Mesendoderm (in vitro differentiated cells): Measurements from ENCODE around the gene FAM162B.
"Not testable (repeated sequence)": the region's sequence is repeated elsewhere in the genome, so short reads cannot be mapped to it uniquely, and the experiment has no call there.

Experiments used
- DNase-seq: peaks from one replicate; pipeline ENCODE4 v3.0.0; 2013
- H2AK5ac ChIP-seq: 2 replicates; pipeline ENCODE4 v1.6.1; 2013; ENCODE audit warnings: low read length, inconsistent platforms
- H2BK120ac ChIP-seq: 2 replicates; pipeline ENCODE4 v1.6.1; 2013; ENCODE audit warnings: low read depth, mild to moderate bottlenecking, low read length, moderate library complexity, mixed read lengths
- H2BK15ac ChIP-seq: replicated peaks from 2 replicates; pipeline ENCODE4 v1.6.1; 2013; ENCODE audit warnings: low read depth, mild to moderate bottlenecking, moderate library complexity
- H2BK5ac ChIP-seq: 2 replicates; pipeline ENCODE4 v1.6.1; 2013; ENCODE audit warnings: low read length, inconsistent platforms
- H3K18ac ChIP-seq: 2 replicates; pipeline ENCODE4 v1.6.1; 2013; ENCODE audit warnings: mild to moderate bottlenecking, low read length, mixed read lengths
- H3K23ac ChIP-seq: one replicate; pipeline ENCODE4 v1.6.1; 2013; ENCODE audit warnings: low read length
- H3K27ac ChIP-seq: 2 replicates; pipeline ENCODE4 v1.5.1; 2013; ENCODE audit warnings: low read depth, mild to moderate bottlenecking, inconsistent platforms, low read length, moderate library complexity
- H3K27me3 ChIP-seq: 2 replicates; pipeline ENCODE4 v1.6.1; 2013; ENCODE audit warnings: low read length, control low read depth, mild to moderate bottlenecking, inconsistent platforms; ENCODE audit not compliant: insufficient read depth, poor library complexity
- H3K36me3 ChIP-seq: 2 replicates; pipeline ENCODE4 v1.6.1; 2013; ENCODE audit warnings: low read length, inconsistent platforms; ENCODE audit not compliant: control insufficient read depth, insufficient read depth
- H3K4ac ChIP-seq: one replicate; pipeline ENCODE4 v1.6.1; 2013; ENCODE audit warnings: low read depth, mild to moderate bottlenecking, low read length, moderate library complexity
- H3K4me1 ChIP-seq: 2 replicates; pipeline ENCODE4 v1.6.1; 2013; ENCODE audit warnings: low read depth, low read length, inconsistent platforms; ENCODE audit not compliant: control insufficient read depth
- H3K4me2 ChIP-seq: 2 replicates; pipeline ENCODE4 v1.6.1; 2013; ENCODE audit warnings: low read length
- H3K4me3 ChIP-seq: 2 replicates; pipeline ENCODE4 v1.5.1; 2013; ENCODE audit warnings: mild to moderate bottlenecking, low read length
- H3K56ac ChIP-seq: one replicate; pipeline ENCODE4 v1.6.1; 2013; ENCODE audit warnings: low read length
- H3K79me1 ChIP-seq: 2 replicates; pipeline ENCODE4 v1.6.1; 2013; ENCODE audit warnings: low read length, inconsistent platforms
- H3K79me2 ChIP-seq: 2 replicates; pipeline ENCODE4 v1.6.1; 2013; ENCODE audit warnings: mild to moderate bottlenecking, low read length; ENCODE audit not compliant: control insufficient read depth, insufficient read depth
- H3K9ac ChIP-seq: 2 replicates; pipeline ENCODE4 v1.6.1; 2013; ENCODE audit warnings: low read length, inconsistent platforms
- H4K5ac ChIP-seq: one replicate; pipeline ENCODE4 v1.6.1; 2013; ENCODE audit warnings: low read length
- H4K8ac ChIP-seq: one replicate; pipeline ENCODE4 v1.6.1; 2013; ENCODE audit warnings: low read depth, mild to moderate bottlenecking, control low read depth, low read length, moderate library complexity
- WGBS: extraction: QIAGEN DNeasy Blood & Tissue Kit; methylation state at CpG from one replicate; pipeline ENCODE4 v1.1.7; 2013; ENCODE audit warnings: low lambda C conversion rate, missing lambda C conversion rate; ENCODE audit not compliant: insufficient coverage; ENCODE audit errors: extremely low coverage; 5-methylcytosine and 5-hydroxymethylcytosine counted together

Gene FAM162B

GRCh38 chr6:116761779-116762178 is 3.7 kb downstream of the FAM162B start:
- peak; percentile 6 for DNase-seq
- no peaks in the 10 kb centered on the region for H3K79me1 ChIP-seq
- H3K79me2 ChIP-seq = no peaks in the 10 kb centered on the region
- no peak overlapping the region for H2BK15ac ChIP-seq
- H3K4me3 ChIP-seq = no peak overlapping the region
- no peak overlapping the region for H3K18ac ChIP-seq
- H4K5ac ChIP-seq = no peak overlapping the region
- no peak overlapping the region for H3K56ac ChIP-seq
- H3K4me1 ChIP-seq = no peaks in the 10 kb centered on the region
- H3K27me3 ChIP-seq = peaks cover 2% of the 10 kb centered on the region
- H2AK5ac ChIP-seq = no peak overlapping the region
- H3K4me2 ChIP-seq = no peak overlapping the region
- no peak overlapping the region for H3K9ac ChIP-seq
- no peak overlapping the region for H4K8ac ChIP-seq
- no peak overlapping the region for H3K27ac ChIP-seq
- H2BK5ac ChIP-seq = no peak overlapping the region
- H3K4ac ChIP-seq = no peak overlapping the region
- H3K23ac ChIP-seq = no peak overlapping the region
- H3K36me3 ChIP-seq = no peaks in the 10 kb centered on the region
- WGBS = no CpG with 5 or more reads among the region's 4 CpGs
- no peak overlapping the region for H2BK120ac ChIP-seq

GRCh38 chr6:116745176-116745575 is 20.3 kb downstream of the FAM162B start:
- Histone ChIP-seq H3K36me3 (no peaks in the 10 kb centered on the region), H3K4ac (no peak overlapping the region), H3K79me2 (no peaks in the 10 kb centered on the region), H3K4me2 (no peak overlapping the region), H3K4me1 (no peaks in the 10 kb centered on the region), H3K4me3 (no peak overlapping the region), H3K9ac (no peak overlapping the region), H3K18ac (no peak overlapping the region), H2AK5ac (no peak overlapping the region), H2BK5ac (no peak overlapping the region), H3K79me1 (no peaks in the 10 kb centered on the region), H2BK120ac (no peak overlapping the region), H4K5ac (no peak overlapping the region), H3K23ac (no peak overlapping the region), H3K27me3 (no peaks in the 10 kb centered on the region), H2BK15ac (no peak overlapping the region), H4K8ac (no peak overlapping the region), H3K56ac (no peak overlapping the region), H3K27ac (no peak overlapping the region)
- no peak for DNase-seq
- no CpG with 5 or more reads among the region's 5 CpGs for WGBS

- Histone ChIP-seq H2BK15ac (no peak overlapping the region), H3K79me2 (no peaks in the 10 kb centered on the region), H4K5ac (no peak overlapping the region), H3K56ac (no peak overlapping the region), H3K18ac (no peak overlapping the region), H3K4ac (no peak overlapping the region), H2AK5ac (no peak overlapping the region), H3K36me3 (no peaks in the 10 kb centered on the region), H3K4me1 (no peaks in the 10 kb centered on the region), H4K8ac (no peak overlapping the region), H3K4me3 (no peak overlapping the region), H3K23ac (no peak overlapping the region), H3K27ac (no peak overlapping the region), H2BK5ac (no peak overlapping the region), H3K27me3 (no peaks in the 10 kb centered on the region), H3K79me1 (no peaks in the 10 kb centered on the region), H2BK120ac (no peak overlapping the region), H3K4me2 (no peak overlapping the region), H3K9ac (no peak overlapping the region)
- WGBS = no CpG with 5 or more reads among the region's 1 CpG
- no peak for DNase-seq
These were observed 23.9 kb downstream of the FAM162B start for GRCh38 chr6:116741571-116741970.

- not testable (repeated sequence) for H3K4ac ChIP-seq, H4K8ac ChIP-seq, H3K36me3 ChIP-seq, H3K4me3 ChIP-seq, H3K79me2 ChIP-seq, DNase-seq, H3K27ac ChIP-seq, H2AK5ac ChIP-seq, H3K4me1 ChIP-seq, H3K56ac ChIP-seq, H3K23ac ChIP-seq, H3K79me1 ChIP-seq, H2BK5ac ChIP-seq, H2BK15ac ChIP-seq, H4K5ac ChIP-seq, H3K4me2 ChIP-seq, H3K27me3 ChIP-seq, H3K18ac ChIP-seq, H3K9ac ChIP-seq, H2BK120ac ChIP-seq
- WGBS = no CpG with 5 or more reads among the region's 3 CpGs
These were observed 25.0 kb downstream of the FAM162B start for GRCh38 chr6:116740486-116740885.

GRCh38 chr6:116737004-116737403 is 28.5 kb downstream of the FAM162B start:
- Histone ChIP-seq H4K8ac (no peak overlapping the region), H3K4me2 (no peak overlapping the region), H3K4me3 (no peak overlapping the region), H3K4ac (no peak overlapping the region), H3K4me1 (no peaks in the 10 kb centered on the region), H3K27ac (no peak overlapping the region), H4K5ac (no peak overlapping the region), H3K79me2 (no peaks in the 10 kb centered on the region), H2AK5ac (no peak overlapping the region), H2BK120ac (no peak overlapping the region), H3K56ac (no peak overlapping the region), H3K23ac (no peak overlapping the region), H3K36me3 (no peaks in the 10 kb centered on the region), H3K27me3 (no peaks in the 10 kb centered on the region), H2BK5ac (no peak overlapping the region), H2BK15ac (no peak overlapping the region), H3K18ac (no peak overlapping the region), H3K79me1 (no peaks in the 10 kb centered on the region), H3K9ac (no peak overlapping the region)
- no peak for DNase-seq
- WGBS = no CpG with 5 or more reads among the region's 3 CpGs

- Histone ChIP-seq H3K18ac (no peak overlapping the region), H3K36me3 (no peaks in the 10 kb centered on the region), H4K8ac (no peak overlapping the region), H3K4me1 (no peaks in the 10 kb centered on the region), H4K5ac (no peak overlapping the region), H3K4me3 (no peak overlapping the region), H3K79me1 (no peaks in the 10 kb centered on the region), H3K56ac (no peak overlapping the region), H3K27me3 (no peaks in the 10 kb centered on the region), H3K23ac (no peak overlapping the region), H3K4ac (no peak overlapping the region), H2BK120ac (no peak overlapping the region), H3K79me2 (no peaks in the 10 kb centered on the region), H3K27ac (no peak overlapping the region), H3K4me2 (no peak overlapping the region), H2BK15ac (no peak overlapping the region), H2AK5ac (no peak overlapping the region), H2BK5ac (no peak overlapping the region), H3K9ac (no peak overlapping the region)
- DNase-seq = no peak
These were observed 35.0 kb downstream of the FAM162B start for GRCh38 chr6:116730513-116730912.
